ENCODE measurements around the gene STIM2.

STIM2 gene

DNA sequence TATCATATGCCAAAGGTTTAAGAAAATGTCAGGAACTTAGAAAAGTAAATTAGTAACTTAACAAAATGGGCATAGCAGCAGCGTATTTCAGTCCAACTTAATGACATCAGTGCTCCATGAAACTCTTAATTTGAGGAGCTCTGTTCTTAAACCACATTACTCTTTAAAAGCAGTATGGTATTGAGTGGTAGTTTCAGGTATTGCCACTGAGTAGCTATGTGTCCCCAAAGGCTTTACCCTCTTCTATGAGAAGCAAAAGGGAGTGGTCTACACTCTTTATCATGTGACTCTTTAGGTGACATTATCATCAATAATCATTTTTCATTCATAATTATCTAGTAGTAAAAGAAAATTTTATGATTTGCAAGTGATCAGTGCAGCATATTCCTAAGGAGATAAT lies 158.3 kb downstream of the STIM2 start:
- Histone ChIP-seq H3K4me2 (ENCODE audit: low read length) (no peak overlapping the region), H3K4me3 (ENCODE audit: low read depth, low read length, poor library complexity, severe bottlenecking) (no peak overlapping the region), H3K27me3 (ENCODE audit: insufficient read depth, low read length) (no peaks in the 10 kb centered on the region), H3K79me2 (ENCODE audit: insufficient read depth, low read length) (0 out of 2 replicates have a peak, but pooled peaks cover 3% of the 10 kb centered on the region), H3K9me2 (ENCODE audit: low read depth, low read length) (no peaks in the 10 kb centered on the region), H3K9me3 (ENCODE audit: low read length) (no peaks in the 10 kb centered on the region), H3K27ac (ENCODE audit: low read depth, low read length, poor library complexity, severe bottlenecking) (no peak overlapping the region), H4K20me1 (ENCODE audit: insufficient read depth, low read length) (no peaks in the 10 kb centered on the region), H3K9ac (ENCODE audit: low read length) (no peak overlapping the region), H3F3A (ENCODE audit: insufficient read depth, low read length) (no peaks in the 10 kb centered on the region), H2AFZ (ENCODE audit: low read length) (no peak overlapping the region), H3K4me1 (ENCODE audit: insufficient read depth, low read length, severe bottlenecking) (no peaks in the 10 kb centered on the region), H3K36me3 (ENCODE audit: insufficient read depth, low read length) (peaks cover 58% of the 10 kb centered on the region)
- TF ChIP-seq EZH2 (IDR thresholded peaks at IDR 0.05; ENCODE audit: borderline replicate concordance, low read length) = no peak
- TF ChIP-seq, protein P1, sequence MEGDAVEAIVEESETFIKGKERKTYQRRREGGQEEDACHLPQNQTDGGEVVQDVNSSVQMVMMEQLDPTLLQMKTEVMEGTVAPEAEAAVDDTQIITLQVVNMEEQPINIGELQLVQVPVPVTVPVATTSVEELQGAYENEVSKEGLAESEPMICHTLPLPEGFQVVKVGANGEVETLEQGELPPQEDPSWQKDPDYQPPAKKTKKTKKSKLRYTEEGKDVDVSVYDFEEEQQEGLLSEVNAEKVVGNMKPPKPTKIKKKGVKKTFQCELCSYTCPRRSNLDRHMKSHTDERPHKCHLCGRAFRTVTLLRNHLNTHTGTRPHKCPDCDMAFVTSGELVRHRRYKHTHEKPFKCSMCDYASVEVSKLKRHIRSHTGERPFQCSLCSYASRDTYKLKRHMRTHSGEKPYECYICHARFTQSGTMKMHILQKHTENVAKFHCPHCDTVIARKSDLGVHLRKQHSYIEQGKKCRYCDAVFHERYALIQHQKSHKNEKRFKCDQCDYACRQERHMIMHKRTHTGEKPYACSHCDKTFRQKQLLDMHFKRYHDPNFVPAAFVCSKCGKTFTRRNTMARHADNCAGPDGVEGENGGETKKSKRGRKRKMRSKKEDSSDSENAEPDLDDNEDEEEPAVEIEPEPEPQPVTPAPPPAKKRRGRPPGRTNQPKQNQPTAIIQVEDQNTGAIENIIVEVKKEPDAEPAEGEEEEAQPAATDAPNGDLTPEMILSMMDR (IDR thresholded peaks at IDR 0.05; ENCODE audit: low read length) = no peak

DNA sequence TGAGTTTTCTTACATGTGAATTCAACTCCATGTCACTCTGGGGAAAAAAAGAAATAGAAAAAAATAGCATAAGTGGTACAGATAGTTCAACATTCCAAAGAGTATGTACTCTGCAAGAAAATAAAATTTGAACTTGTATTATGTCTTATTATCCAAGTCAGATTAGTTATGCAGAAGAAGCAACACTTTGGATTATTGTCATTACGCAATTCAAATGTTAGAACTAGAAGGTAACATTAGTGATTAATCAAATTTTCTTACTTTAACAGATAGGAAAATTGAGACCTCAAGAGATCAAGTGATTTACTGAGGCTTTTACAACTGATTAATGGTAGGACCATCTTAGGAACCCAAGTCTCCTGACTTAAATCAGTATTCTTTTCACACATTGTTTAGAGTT lies 159.1 kb downstream of the STIM2 start:
- no peak overlapping the region for H2AFZ ChIP-seq (ENCODE audit: low read length)
- H3K27ac ChIP-seq (ENCODE audit: low read depth, low read length, poor library complexity, severe bottlenecking) = no peak overlapping the region
- H3K9ac ChIP-seq (ENCODE audit: low read length) = no peak overlapping the region
- H3K79me2 ChIP-seq (ENCODE audit: insufficient read depth, low read length) = 0 out of 2 replicates have a peak, but pooled peaks cover 3% of the 10 kb centered on the region
- H3K9me2 ChIP-seq (ENCODE audit: low read depth, low read length) = no peaks in the 10 kb centered on the region
- no peaks in the 10 kb centered on the region for H3K4me1 ChIP-seq (ENCODE audit: insufficient read depth, low read length, severe bottlenecking)
- H3K36me3 ChIP-seq (ENCODE audit: insufficient read depth, low read length) = peaks cover 61% of the 10 kb centered on the region
- no peaks in the 10 kb centered on the region for H4K20me1 ChIP-seq (ENCODE audit: insufficient read depth, low read length)
- no peaks in the 10 kb centered on the region for H3K9me3 ChIP-seq (ENCODE audit: low read length)
- no peaks in the 10 kb centered on the region for H3K27me3 ChIP-seq (ENCODE audit: insufficient read depth, low read length)
- no peak overlapping the region for H3K4me2 ChIP-seq (ENCODE audit: low read length)
- TF ChIP-seq, protein P1 (IDR thresholded peaks at IDR 0.05; ENCODE audit: low read length) = no peak
- no peak for TF ChIP-seq EZH2 (IDR thresholded peaks at IDR 0.05; ENCODE audit: borderline replicate concordance, low read length)
- no peak overlapping the region for H3K4me3 ChIP-seq (ENCODE audit: low read depth, low read length, poor library complexity, severe bottlenecking)
- no peaks in the 10 kb centered on the region for H3F3A ChIP-seq (ENCODE audit: insufficient read depth, low read length)

DNA sequence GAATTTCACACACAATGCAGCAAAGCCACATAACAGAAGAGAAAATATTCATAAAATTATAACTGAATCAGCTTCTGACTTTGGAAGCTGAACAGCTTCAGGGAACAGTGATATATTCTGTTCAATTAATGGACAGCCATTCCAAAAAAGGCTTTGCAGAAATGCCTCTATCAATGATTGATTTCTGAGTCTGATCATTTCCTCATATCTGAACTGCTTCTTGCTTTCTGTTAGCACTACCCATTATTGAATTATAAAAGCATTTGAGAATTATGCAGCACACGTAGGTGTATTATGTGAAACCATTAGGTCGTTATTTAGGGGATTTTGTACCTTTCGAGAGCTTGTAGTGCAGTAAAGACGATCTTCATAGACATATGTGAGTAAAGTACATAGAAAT lies 159.6 kb downstream of the STIM2 start:
- peaks cover 63% of the 10 kb centered on the region for H3K36me3 ChIP-seq (ENCODE audit: insufficient read depth, low read length)
- H3K9me2 ChIP-seq (ENCODE audit: low read depth, low read length) = no peaks in the 10 kb centered on the region
- no peak overlapping the region for H2AFZ ChIP-seq (ENCODE audit: low read length)
- H3K27me3 ChIP-seq (ENCODE audit: insufficient read depth, low read length) = no peaks in the 10 kb centered on the region
- H3K4me2 ChIP-seq (ENCODE audit: low read length) = no peak overlapping the region
- H3K4me3 ChIP-seq (ENCODE audit: low read depth, low read length, poor library complexity, severe bottlenecking) = no peak overlapping the region
- H3K79me2 ChIP-seq (ENCODE audit: insufficient read depth, low read length) = 0 out of 2 replicates have a peak, but pooled peaks cover under 1% of the 10 kb centered on the region
- H4K20me1 ChIP-seq (ENCODE audit: insufficient read depth, low read length) = no peaks in the 10 kb centered on the region
- no peaks in the 10 kb centered on the region for H3K9me3 ChIP-seq (ENCODE audit: low read length)
- H3K9ac ChIP-seq (ENCODE audit: low read length) = no peak overlapping the region
- H3K27ac ChIP-seq (ENCODE audit: low read depth, low read length, poor library complexity, severe bottlenecking) = no peak overlapping the region
- no peaks in the 10 kb centered on the region for H3F3A ChIP-seq (ENCODE audit: insufficient read depth, low read length)
- H3K4me1 ChIP-seq (ENCODE audit: insufficient read depth, low read length, severe bottlenecking) = no peaks in the 10 kb centered on the region
- TF ChIP-seq, protein P1 (IDR thresholded peaks at IDR 0.05; ENCODE audit: low read length) = no peak
- TF ChIP-seq EZH2 (IDR thresholded peaks at IDR 0.05; ENCODE audit: borderline replicate concordance, low read length) = no peak

All from OCI-LY1 (cell line).